ENCODE results near the gene JMJD1C. TPM values are rescaled to one million over a fixed set of nuclear protein-coding genes. Genes with fewer than 3 reads are reported as not detected.

Gene JMJD1C
- total RNA-seq, 1 donor from 2014 or later: 143 TPM

GRCh38 chr10:63123727-63124362 is 341.9 kb downstream of the JMJD1C start:
- H3K27ac Mint-ChIP-seq: no peak overlapping the region
- DNase-seq (ENCODE audit: low spot score): no peak
- H3K4me3 Mint-ChIP-seq: no peak overlapping the region

GRCh38 chr10:63120554-63120953 is 345.2 kb downstream of the JMJD1C start:
- Mint-ChIP-seq H3K27ac (no peak overlapping the region), H3K36me3 (no peaks in the 10 kb centered on the region), H3K9me3 (peaks cover 16% of the 10 kb centered on the region), H3K27me3 (ENCODE audit: insufficient read depth, low read depth) (peaks cover 8% of the 10 kb centered on the region), H3K4me1 (peaks cover 10% of the 10 kb centered on the region), H3K4me3 (no peak overlapping the region)
- H3K27me3 ChIP-seq: no peaks in the 10 kb centered on the region
- H3K79me2 ChIP-seq (ENCODE audit: low read depth): no peaks in the 10 kb centered on the region
- H3K4me3 ChIP-seq: no peak overlapping the region
- H3K4me1 ChIP-seq: peaks cover 3% of the 10 kb centered on the region
- H3K9ac ChIP-seq: no peak overlapping the region
- no peak overlapping the region for H3K4me2 ChIP-seq
- no peak overlapping the region for H2AFZ ChIP-seq (replicated peaks)
- no peak overlapping the region for H3K27ac ChIP-seq
- H3K36me3 ChIP-seq: no peaks in the 10 kb centered on the region
- DNase-seq (ENCODE audit: low spot score): no peak
- no peaks in the 10 kb centered on the region for H3K9me3 ChIP-seq (ENCODE audit: low read depth)
- no peak for TF ChIP-seq EZH2phosphoT487 (IDR thresholded peaks at IDR 0.05)
- TF ChIP-seq CTCF (IDR thresholded peaks at IDR 0.05): no peak
- TF ChIP-seq EZH2 (IDR thresholded peaks at IDR 0.05): no peak
- H4K20me1 ChIP-seq (ENCODE audit: low read depth): no peaks in the 10 kb centered on the region
- H3F3A ChIP-seq (ENCODE audit: low read depth): no peaks in the 10 kb centered on the region

More at GRCh38 chr10:63123727-63124362, 341.9 kb downstream of the JMJD1C start:
- H3K27ac ChIP-seq: no peak overlapping the region
- no peak for TF ChIP-seq EZH2 (IDR thresholded peaks at IDR 0.05)
- no peak for TF ChIP-seq EZH2phosphoT487 (IDR thresholded peaks at IDR 0.05)
- no peak for TF ChIP-seq CTCF (IDR thresholded peaks at IDR 0.05)
- H3K4me1 Mint-ChIP-seq: peaks cover 6% of the 10 kb centered on the region
- no peaks in the 10 kb centered on the region for H3K36me3 Mint-ChIP-seq
- H3K4me2 ChIP-seq: no peak overlapping the region
- no peaks in the 10 kb centered on the region for H3K79me2 ChIP-seq (ENCODE audit: low read depth)
- no peak overlapping the region for H2AFZ ChIP-seq (replicated peaks)
- H3F3A ChIP-seq (ENCODE audit: low read depth): no peaks in the 10 kb centered on the region
- no peaks in the 10 kb centered on the region for H3K36me3 ChIP-seq
- peaks cover 16% of the 10 kb centered on the region for H3K9me3 Mint-ChIP-seq
- no peaks in the 10 kb centered on the region for H3K27me3 ChIP-seq
- no peak overlapping the region for H3K4me3 ChIP-seq
- peaks cover 5% of the 10 kb centered on the region for H3K27me3 Mint-ChIP-seq (ENCODE audit: insufficient read depth, low read depth)
- no peaks in the 10 kb centered on the region for H4K20me1 ChIP-seq (ENCODE audit: low read depth)
- H3K4me1 ChIP-seq: no peaks in the 10 kb centered on the region
- H3K9ac ChIP-seq: no peak overlapping the region
- H3K9me3 ChIP-seq (ENCODE audit: low read depth): no peaks in the 10 kb centered on the region

GRCh38 chr10:63119041-63119440 is 346.7 kb downstream of the JMJD1C start:
- H3K27ac ChIP-seq: no peak overlapping the region
- Mint-ChIP-seq H3K4me1 (peaks cover 9% of the 10 kb centered on the region), H3K36me3 (no peaks in the 10 kb centered on the region), H3K27me3 (ENCODE audit: insufficient read depth, low read depth) (peaks cover 5% of the 10 kb centered on the region), H3K9me3 (peaks cover 13% of the 10 kb centered on the region), H3K4me3 (no peak overlapping the region), H3K27ac (no peak overlapping the region)
- H3K9me3 ChIP-seq (ENCODE audit: low read depth): no peaks in the 10 kb centered on the region
- DNase-seq (ENCODE audit: low spot score): no peak
- no peaks in the 10 kb centered on the region for H3F3A ChIP-seq (ENCODE audit: low read depth)
- no peak overlapping the region for H2AFZ ChIP-seq (replicated peaks)
- H3K79me2 ChIP-seq (ENCODE audit: low read depth): no peaks in the 10 kb centered on the region
- TF ChIP-seq EZH2phosphoT487 (IDR thresholded peaks at IDR 0.05): no peak
- no peak for TF ChIP-seq CTCF (IDR thresholded peaks at IDR 0.05)
- no peak for TF ChIP-seq EZH2 (IDR thresholded peaks at IDR 0.05)
- no peaks in the 10 kb centered on the region for H4K20me1 ChIP-seq (ENCODE audit: low read depth)
- no peaks in the 10 kb centered on the region for H3K36me3 ChIP-seq
- no peak overlapping the region for H3K4me2 ChIP-seq
- peaks cover 3% of the 10 kb centered on the region for H3K4me1 ChIP-seq
- H3K27me3 ChIP-seq: no peaks in the 10 kb centered on the region
- no peak overlapping the region for H3K4me3 ChIP-seq
- no peak overlapping the region for H3K9ac ChIP-seq

MicroRNAs encoded within 50 kb of the gene (microRNA counts, 767-probe panel; counts per million panel counts)
- 460 counts per million, percentile 90 among the panel's probes with 10 or more counts for microRNA hsa-miR-1296

Small RNA genes lying within 50 kb of the gene (microRNA-seq; reads per million reads assigned to microRNA genes)
- 399 reads per million, percentile 88 among the genes with 10 or more reads in this experiment for gene MIR1296

Small RNA genes lying within 50 kb of the gene (small RNA-seq; reads per million reads assigned to genes)
- gene AC022022.1 (not detected), gene MIR1296 (1.1 reads per million, percentile 80 among the genes with 10 or more reads in this experiment)

Other genes with a start within 250 kb of the JMJD1C start
- gene REEP3, start 55.4 kb upstream of the JMJD1C start, total RNA-seq (ENCODE audit: low replicate concordance): 25.9 and 42.0 TPM in 2 replicates